ENCODE results near the gene MPZ. TPM values are rescaled to one million over a fixed set of nuclear protein-coding genes. Genes with fewer than 3 reads are reported as not detected.

The MPZ gene
- polyA plus RNA-seq, 3 donors: 0.16 to 9.4 TPM; not detected in 1

- Histone ChIP-seq H3K4me2 (replicated peaks; ENCODE audit: extremely low read depth, low read length, poor library complexity, severe bottlenecking) (no peak overlapping the region), H3K9me3 (replicated peaks in 1 of 2; ENCODE audit: control insufficient read depth in 1 of 2, insufficient read depth in 1 of 2, low read length in 2 of 2) (no peaks in the 10 kb centered on the region), H3K27ac (ENCODE audit: low read depth in 1 of 2, low read length in 2 of 2) (peak overlapping the region in 1 of 2 donors; percentile 43), H3K27me3 (ENCODE audit: control insufficient read depth in 2 of 2, insufficient read depth in 2 of 2, low read length in 2 of 2) (no peaks in the 10 kb centered on the region), H4K20me1 (ENCODE audit: insufficient read depth, low read length) (no peaks in the 10 kb centered on the region), H3K9ac (ENCODE audit: insufficient read depth, low read length, poor library complexity, severe bottlenecking) (no peak overlapping the region), H3K79me2 (ENCODE audit: insufficient read depth, low read length) (peaks cover 9% of the 10 kb centered on the region), H2AFZ (ENCODE audit: insufficient read depth, low read depth, low read length, poor library complexity, severe bottlenecking) (no peak overlapping the region), H3K4me3 (replicated peaks in 1 of 3; ENCODE audit: low read depth in 2 of 3, low read length in 3 of 3) (peak overlapping the region in 1 of 3 experiments; percentile 31), H3K4me1 (ENCODE audit: control insufficient read depth in 1 of 2, insufficient read depth in 2 of 2, low read length in 2 of 2) (peaks cover 27 to 31% of the 10 kb centered on the region in 2 donors), H3K36me3 (replicated peaks in 1 of 2; ENCODE audit: control insufficient read depth in 1 of 2, insufficient read depth in 2 of 2, low read length in 2 of 2) (no peaks in the 10 kb centered on the region)
- TF ChIP-seq, protein P1, sequence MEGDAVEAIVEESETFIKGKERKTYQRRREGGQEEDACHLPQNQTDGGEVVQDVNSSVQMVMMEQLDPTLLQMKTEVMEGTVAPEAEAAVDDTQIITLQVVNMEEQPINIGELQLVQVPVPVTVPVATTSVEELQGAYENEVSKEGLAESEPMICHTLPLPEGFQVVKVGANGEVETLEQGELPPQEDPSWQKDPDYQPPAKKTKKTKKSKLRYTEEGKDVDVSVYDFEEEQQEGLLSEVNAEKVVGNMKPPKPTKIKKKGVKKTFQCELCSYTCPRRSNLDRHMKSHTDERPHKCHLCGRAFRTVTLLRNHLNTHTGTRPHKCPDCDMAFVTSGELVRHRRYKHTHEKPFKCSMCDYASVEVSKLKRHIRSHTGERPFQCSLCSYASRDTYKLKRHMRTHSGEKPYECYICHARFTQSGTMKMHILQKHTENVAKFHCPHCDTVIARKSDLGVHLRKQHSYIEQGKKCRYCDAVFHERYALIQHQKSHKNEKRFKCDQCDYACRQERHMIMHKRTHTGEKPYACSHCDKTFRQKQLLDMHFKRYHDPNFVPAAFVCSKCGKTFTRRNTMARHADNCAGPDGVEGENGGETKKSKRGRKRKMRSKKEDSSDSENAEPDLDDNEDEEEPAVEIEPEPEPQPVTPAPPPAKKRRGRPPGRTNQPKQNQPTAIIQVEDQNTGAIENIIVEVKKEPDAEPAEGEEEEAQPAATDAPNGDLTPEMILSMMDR (IDR thresholded peaks at IDR 0.05): no peak
- intact Hi-C loops (cut with micrococcal nuclease): loop anchor here in 1 of 2 donors (5.0 kb wide), 1 partner anchor 85 kb away; no protein-coding TSS in a partner anchor
- DNase-seq: no peak
- Mint-ChIP-seq H3K4me1 (peaks cover 23% of the 10 kb centered on the region), H3K4me3 (no peak overlapping the region), H3K27me3 (ENCODE audit: low read depth in 3 of 3) (peaks cover 0 to 4% (median 2%) of the 10 kb centered on the region in 3 donors), H3K36me3 (peaks cover 2 to 11% of the 10 kb centered on the region in 2 donors), H3K27ac (peak overlapping the region in 6 of 7 donors; percentile 4 to 90 (median 62)), H3K9me3 (no peaks in the 10 kb centered on the region)
Measured at GRCh38 chr1:161297415-161297814, 12.4 kb downstream of the MPZ start.

- H3K27me3 ChIP-seq (ENCODE audit: control insufficient read depth in 2 of 2, insufficient read depth in 2 of 2, low read length in 2 of 2): no peaks in the 10 kb centered on the region
- no peaks in the 10 kb centered on the region for H3K4me1 ChIP-seq (ENCODE audit: control insufficient read depth in 1 of 2, insufficient read depth in 2 of 2, low read length in 2 of 2)
- 100% methylated on average over 1 of the region's 1 CpG for WGBS (ENCODE audit: insufficient coverage)
- peaks cover 4% of the 10 kb centered on the region for H3K4me1 Mint-ChIP-seq
- no peak overlapping the region for H3K27ac ChIP-seq (ENCODE audit: low read depth in 1 of 2, low read length in 2 of 2)
- H3K79me2 ChIP-seq (ENCODE audit: insufficient read depth, low read length): no peaks in the 10 kb centered on the region
- no peaks in the 10 kb centered on the region for H3K36me3 Mint-ChIP-seq
- H3K9ac ChIP-seq (ENCODE audit: insufficient read depth, low read length, poor library complexity, severe bottlenecking): no peak overlapping the region
- no peak overlapping the region for H3K27ac Mint-ChIP-seq
- no peak overlapping the region for H3K4me3 ChIP-seq (replicated peaks in 1 of 3; ENCODE audit: low read depth in 2 of 3, low read length in 3 of 3)
- H3K36me3 ChIP-seq (replicated peaks in 1 of 2; ENCODE audit: control insufficient read depth in 1 of 2, insufficient read depth in 2 of 2, low read length in 2 of 2): no peaks in the 10 kb centered on the region
- no peaks in the 10 kb centered on the region for H3K9me3 ChIP-seq (replicated peaks in 1 of 2; ENCODE audit: control insufficient read depth in 1 of 2, insufficient read depth in 1 of 2, low read length in 2 of 2)
- peaks cover 0 to 2% (median 2%) of the 10 kb centered on the region in 3 donors for H3K27me3 Mint-ChIP-seq (ENCODE audit: low read depth in 3 of 3)
- H4K20me1 ChIP-seq (ENCODE audit: insufficient read depth, low read length): no peaks in the 10 kb centered on the region
- no peak overlapping the region for H3K4me2 ChIP-seq (replicated peaks; ENCODE audit: extremely low read depth, low read length, poor library complexity, severe bottlenecking)
- DNase-seq: no peak
- intact Hi-C loops (cut with micrococcal nuclease): loop anchor here (5.0 kb wide), 2 partner anchors 58 to 78 kb away; no protein-coding TSS in a partner anchor
- H3K9me3 Mint-ChIP-seq: no peaks in the 10 kb centered on the region
- no peak overlapping the region for H2AFZ ChIP-seq (ENCODE audit: insufficient read depth, low read depth, low read length, poor library complexity, severe bottlenecking)
- TF ChIP-seq, protein P1 (IDR thresholded peaks at IDR 0.05): no peak
- no peak overlapping the region for H3K4me3 Mint-ChIP-seq
Measured at GRCh38 chr1:161290779-161291178, 19.0 kb downstream of the MPZ start.

Measured in CD14-positive monocyte (primary cell).